KBM-7 (cell line): ENCODE data around the gene RNF157.

Experiments used
- DNase-seq: peaks from one replicate; pipeline ENCODE4 v3.0.0-alpha.2; 2015
- in situ Hi-C: fragments of 300-500 bp; cut with MboI; formaldehyde crosslinking; loops from 2 replicates; pipeline ENCODE4 v1.14.3; 2020; ENCODE audit warnings: low sequenced_read_pairs, low pct_unique_long_range_greater_than_20kb, mixed read lengths

RNF157 gene

GRCh38 chr17:76137001-76137350 lies 103.3 kb downstream of the RNF157 start:
- in situ Hi-C loops = no loop called here
- DNase-seq = no peak

- in situ Hi-C loops = no loop called here
- DNase-seq = no peak
Measured at GRCh38 chr17:76136276-76137000, 103.9 kb downstream of the RNF157 start.

- DNase-seq = no peak
- in situ Hi-C loops = no loop called here
Measured at GRCh38 chr17:76135810-76136188, 104.5 kb downstream of the RNF157 start.

- in situ Hi-C loops = no loop called here
- DNase-seq = no peak
Measured at GRCh38 chr17:76134911-76135809, 105.1 kb downstream of the RNF157 start.

- no peak for DNase-seq
- in situ Hi-C loops = no loop called here
Measured at GRCh38 chr17:76132574-76133338, 107.5 kb downstream of the RNF157 start.

- DNase-seq = no peak
- in situ Hi-C loops = no loop called here
Measured at GRCh38 chr17:76131692-76132573, 108.4 kb downstream of the RNF157 start.

- in situ Hi-C loops = no loop called here
Measured at GRCh38 chr17:76131051-76131691, 109.1 kb downstream of the RNF157 start.

GRCh38 chr17:76130473-76130872 lies 109.8 kb downstream of the RNF157 start:
- in situ Hi-C loops = no loop called here
- no peak for DNase-seq

More at GRCh38 chr17:76131051-76131691, 109.1 kb downstream of the RNF157 start:
- no peak for DNase-seq

- DNase-seq = no peak
- in situ Hi-C loops = loop anchor here (10.0 kb wide), 1 partner anchor 149 kb away; no protein-coding TSS in a partner anchor
Measured at GRCh38 chr17:76125922-76126321, 114.4 kb downstream of the RNF157 start.

- in situ Hi-C loops = loop anchor here (10.0 kb wide), 1 partner anchor 149 kb away; no protein-coding TSS in a partner anchor
- no peak for DNase-seq
Measured at GRCh38 chr17:76125391-76125675, 115.0 kb downstream of the RNF157 start.

- in situ Hi-C loops = loop anchor here (10.0 kb wide), 1 partner anchor 150 kb away; no protein-coding TSS in a partner anchor
- DNase-seq = peak; percentile 28
Measured at GRCh38 chr17:76124582-76125390, 115.5 kb downstream of the RNF157 start.

- in situ Hi-C loops = loop anchor here (10.0 kb wide), 1 partner anchor 151 kb away; no protein-coding TSS in a partner anchor
- DNase-seq = no peak
Measured at GRCh38 chr17:76123749-76124581, 116.3 kb downstream of the RNF157 start.

- in situ Hi-C loops = loop anchor here (10.0 kb wide), 1 partner anchor 152 kb away; no protein-coding TSS in a partner anchor
- no peak for DNase-seq
Measured at GRCh38 chr17:76123191-76123499, 117.1 kb downstream of the RNF157 start.

- no peak for DNase-seq
- in situ Hi-C loops = loop anchor here (10.0 kb wide), 1 partner anchor 152 kb away; no protein-coding TSS in a partner anchor
Measured at GRCh38 chr17:76122431-76123190, 117.7 kb downstream of the RNF157 start.

- in situ Hi-C loops = loop anchor here (10.0 kb wide), 1 partner anchor 153 kb away; no protein-coding TSS in a partner anchor
- no peak for DNase-seq
Measured at GRCh38 chr17:76121932-76122430, 118.3 kb downstream of the RNF157 start.

GRCh38 chr17:76120658-76121008 lies 119.7 kb downstream of the RNF157 start:
- no peak for DNase-seq
- in situ Hi-C loops = loop anchor here (10.0 kb wide), 1 partner anchor 154 kb away; no protein-coding TSS in a partner anchor
